A673 (cell line): Measurements from ENCODE around the gene KRT34.

Experiments
- CTCF ChIP-seq: fragments of 300-800, 200-600 bp; sonication (generic); conservative IDR thresholded peaks from 2 replicates; pipeline ENCODE4 v1.5.1; 2017; ENCODE audit warnings: low read depth, mild to moderate bottlenecking, antibody characterized with exemption, low read length, moderate library complexity, mixed read lengths
- EZH2 ChIP-seq: fragments of 200-600 bp; sonication (generic); IDR thresholded peaks from 2 replicates; pipeline ENCODE4 v1.6.1; 2017; ENCODE audit warnings: borderline replicate concordance, low read depth, mild to moderate bottlenecking, mixed read lengths, antibody characterized with exemption, low read length; ENCODE audit not compliant: poor library complexity, severe bottlenecking

- TF ChIP-seq CTCF (no peak), EZH2 (no peak)
These were observed 31.3 kb upstream of the KRT34 start for GRCh38 chr17:41413353-41413957.
